ENCODE measurements around the gene SREBF2. TPM values are rescaled to one million over a fixed set of nuclear protein-coding genes. Genes with fewer than 3 reads are reported as not detected.

Gene SREBF2
- total RNA-seq, 3 donors from 2014 or later = 20.8 to 33.5 (median 32.1) TPM

- no peaks in the 10 kb centered on the region for H3K36me3 ChIP-seq
- peaks cover 8 to 15% of the 10 kb centered on the region in 2 donors for H3K27me3 ChIP-seq
- no peak overlapping the region for H3K4me3 ChIP-seq
- intact Hi-C loops (cut with DNase I; ENCODE audit: low total_unique reads) = no loop called here
- no peaks in the 10 kb centered on the region for H3K9me3 ChIP-seq
- TF ChIP-seq CTCF (IDR thresholded peaks at IDR 0.05) (no peak), POLR2AphosphoS5 (IDR thresholded peaks at IDR 0.05) (no peak)
- DNase-seq (ENCODE audit: low spot score in 2 of 2) = no peak
- no peaks in the 10 kb centered on the region for H3K4me1 ChIP-seq
- H3K27ac ChIP-seq = no peak overlapping the region
Observed at GRCh38 chr22:41928593-41929417, 95.9 kb downstream of the SREBF2 start.

- H3K4me3 ChIP-seq = no peak overlapping the region
- intact Hi-C loops (cut with DNase I; ENCODE audit: low total_unique reads) = no loop called here
- TF ChIP-seq CTCF (IDR thresholded peaks at IDR 0.05) (no peak), POLR2A (IDR thresholded peaks at IDR 0.05) (no peak), POLR2AphosphoS5 (IDR thresholded peaks at IDR 0.05) (no peak)
Observed at GRCh38 chr22:41929418-41929810, 96.5 kb downstream of the SREBF2 start.

GRCh38 chr22:41931701-41932269, 98.9 kb downstream of the SREBF2 start:
- TF ChIP-seq CTCF (IDR thresholded peaks at IDR 0.05) = no peak
- TF ChIP-seq POLR2AphosphoS5 (IDR thresholded peaks at IDR 0.05) = no peak
- TF ChIP-seq POLR2A (IDR thresholded peaks at IDR 0.05) = no peak
- intact Hi-C loops (cut with DNase I; ENCODE audit: low total_unique reads) = no loop called here

More at GRCh38 chr22:41929418-41929810, 96.5 kb downstream of the SREBF2 start:
- Histone ChIP-seq H3K36me3 (no peaks in the 10 kb centered on the region), H3K9me3 (no peaks in the 10 kb centered on the region), H3K4me1 (no peaks in the 10 kb centered on the region), H3K27ac (no peak overlapping the region), H3K27me3 (peaks cover 8 to 15% of the 10 kb centered on the region in 2 donors)
- no peak for DNase-seq (ENCODE audit: low spot score in 2 of 2)

GRCh38 chr22:41932353-41932752, 99.4 kb downstream of the SREBF2 start:
- Histone ChIP-seq H3K27ac (no peak overlapping the region), H3K9me3 (no peaks in the 10 kb centered on the region), H3K27me3 (no peaks in the 10 kb centered on the region), H3K4me1 (no peaks in the 10 kb centered on the region), H3K4me3 (no peak overlapping the region), H3K36me3 (no peaks in the 10 kb centered on the region)
- intact Hi-C loops (cut with DNase I; ENCODE audit: low total_unique reads) = no loop called here
- TF ChIP-seq POLR2AphosphoS5 (IDR thresholded peaks at IDR 0.05) (no peak), POLR2A (IDR thresholded peaks at IDR 0.05) (no peak), CTCF (IDR thresholded peaks at IDR 0.05) (no peak)
- no peak for DNase-seq (ENCODE audit: low spot score in 2 of 2)

More at GRCh38 chr22:41931701-41932269, 98.9 kb downstream of the SREBF2 start:
- Histone ChIP-seq H3K4me1 (no peaks in the 10 kb centered on the region), H3K27ac (no peak overlapping the region), H3K9me3 (no peaks in the 10 kb centered on the region), H3K36me3 (no peaks in the 10 kb centered on the region), H3K4me3 (no peak overlapping the region), H3K27me3 (no peaks in the 10 kb centered on the region)
- DNase-seq (ENCODE audit: low spot score in 2 of 2) = no peak
